ENCODE results near the gene CHAC1.

The CHAC1 gene

DNA sequence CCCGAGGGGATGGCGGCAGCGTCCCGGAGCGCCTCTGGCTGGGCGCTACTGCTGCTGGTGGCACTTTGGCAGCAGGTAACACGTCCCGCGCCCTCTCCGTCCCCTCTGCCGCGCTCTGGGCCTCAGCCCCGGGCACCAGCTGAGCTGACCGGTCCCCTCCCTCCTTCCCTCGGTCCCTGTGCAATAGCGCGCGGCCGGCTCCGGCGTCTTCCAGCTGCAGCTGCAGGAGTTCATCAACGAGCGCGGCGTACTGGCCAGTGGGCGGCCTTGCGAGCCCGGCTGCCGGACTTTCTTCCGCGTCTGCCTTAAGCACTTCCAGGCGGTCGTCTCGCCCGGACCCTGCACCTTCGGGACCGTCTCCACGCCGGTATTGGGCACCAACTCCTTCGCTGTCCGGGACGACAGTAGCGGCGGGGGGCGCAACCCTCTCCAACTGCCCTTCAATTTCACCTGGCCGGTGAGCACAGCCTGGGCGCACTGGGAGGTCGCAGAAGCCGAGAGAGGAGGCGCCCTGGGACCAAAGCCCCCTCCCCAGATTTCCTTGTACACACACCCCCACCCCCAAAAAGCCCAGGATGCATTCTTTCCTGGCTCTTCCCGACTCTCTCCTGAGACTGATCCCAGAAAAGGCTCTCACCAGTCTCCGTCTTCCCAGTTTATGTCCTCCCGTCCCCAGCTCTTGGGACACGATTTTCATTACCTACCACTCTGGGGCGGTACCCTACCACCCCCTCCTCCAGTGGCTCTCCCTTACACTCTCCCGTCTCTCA lies 23.4 kb upstream of the CHAC1 start:
- no peaks in the 10 kb centered on the region for H3K27me3 ChIP-seq (ENCODE audit: low read length)
- peak overlapping the region; percentile 56 for H3K4me3 ChIP-seq (ENCODE audit: insufficient read depth, low read length, poor library complexity, severe bottlenecking)
- no peaks in the 10 kb centered on the region for H3F3A ChIP-seq (ENCODE audit: insufficient read depth)
- TF ChIP-seq EZH2phosphoT487 (conservative IDR thresholded peaks at IDR 0.05; ENCODE audit: low read length), result no peak
- TF ChIP-seq, protein P1, sequence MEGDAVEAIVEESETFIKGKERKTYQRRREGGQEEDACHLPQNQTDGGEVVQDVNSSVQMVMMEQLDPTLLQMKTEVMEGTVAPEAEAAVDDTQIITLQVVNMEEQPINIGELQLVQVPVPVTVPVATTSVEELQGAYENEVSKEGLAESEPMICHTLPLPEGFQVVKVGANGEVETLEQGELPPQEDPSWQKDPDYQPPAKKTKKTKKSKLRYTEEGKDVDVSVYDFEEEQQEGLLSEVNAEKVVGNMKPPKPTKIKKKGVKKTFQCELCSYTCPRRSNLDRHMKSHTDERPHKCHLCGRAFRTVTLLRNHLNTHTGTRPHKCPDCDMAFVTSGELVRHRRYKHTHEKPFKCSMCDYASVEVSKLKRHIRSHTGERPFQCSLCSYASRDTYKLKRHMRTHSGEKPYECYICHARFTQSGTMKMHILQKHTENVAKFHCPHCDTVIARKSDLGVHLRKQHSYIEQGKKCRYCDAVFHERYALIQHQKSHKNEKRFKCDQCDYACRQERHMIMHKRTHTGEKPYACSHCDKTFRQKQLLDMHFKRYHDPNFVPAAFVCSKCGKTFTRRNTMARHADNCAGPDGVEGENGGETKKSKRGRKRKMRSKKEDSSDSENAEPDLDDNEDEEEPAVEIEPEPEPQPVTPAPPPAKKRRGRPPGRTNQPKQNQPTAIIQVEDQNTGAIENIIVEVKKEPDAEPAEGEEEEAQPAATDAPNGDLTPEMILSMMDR (IDR thresholded peaks at IDR 0.05; ENCODE audit: insufficient read depth, low read length, poor library complexity, severe bottlenecking), result no peak
- H3K36me3 ChIP-seq (ENCODE audit: low read length), result no peaks in the 10 kb centered on the region
- no peaks in the 10 kb centered on the region for H3K9me3 ChIP-seq (ENCODE audit: insufficient read depth, low read length)
- H2AFZ ChIP-seq (ENCODE audit: low read depth, low read length, severe bottlenecking), result no peak overlapping the region
- H3K79me2 ChIP-seq (ENCODE audit: insufficient read depth, low read length), result no peaks in the 10 kb centered on the region
- no peaks in the 10 kb centered on the region for H4K20me1 ChIP-seq (ENCODE audit: low read depth, low read length)
- H3K4me2 ChIP-seq (ENCODE audit: low read depth, low read length, poor library complexity, severe bottlenecking), result peak overlapping the region; percentile 70
- H3K27ac ChIP-seq (ENCODE audit: low read depth, low read length), result no peak overlapping the region
- H3K9me2 ChIP-seq (replicated peaks; ENCODE audit: insufficient read depth, low read length), result no peaks in the 10 kb centered on the region
- no peak overlapping the region for H3K9ac ChIP-seq (ENCODE audit: low read length)

DNA sequence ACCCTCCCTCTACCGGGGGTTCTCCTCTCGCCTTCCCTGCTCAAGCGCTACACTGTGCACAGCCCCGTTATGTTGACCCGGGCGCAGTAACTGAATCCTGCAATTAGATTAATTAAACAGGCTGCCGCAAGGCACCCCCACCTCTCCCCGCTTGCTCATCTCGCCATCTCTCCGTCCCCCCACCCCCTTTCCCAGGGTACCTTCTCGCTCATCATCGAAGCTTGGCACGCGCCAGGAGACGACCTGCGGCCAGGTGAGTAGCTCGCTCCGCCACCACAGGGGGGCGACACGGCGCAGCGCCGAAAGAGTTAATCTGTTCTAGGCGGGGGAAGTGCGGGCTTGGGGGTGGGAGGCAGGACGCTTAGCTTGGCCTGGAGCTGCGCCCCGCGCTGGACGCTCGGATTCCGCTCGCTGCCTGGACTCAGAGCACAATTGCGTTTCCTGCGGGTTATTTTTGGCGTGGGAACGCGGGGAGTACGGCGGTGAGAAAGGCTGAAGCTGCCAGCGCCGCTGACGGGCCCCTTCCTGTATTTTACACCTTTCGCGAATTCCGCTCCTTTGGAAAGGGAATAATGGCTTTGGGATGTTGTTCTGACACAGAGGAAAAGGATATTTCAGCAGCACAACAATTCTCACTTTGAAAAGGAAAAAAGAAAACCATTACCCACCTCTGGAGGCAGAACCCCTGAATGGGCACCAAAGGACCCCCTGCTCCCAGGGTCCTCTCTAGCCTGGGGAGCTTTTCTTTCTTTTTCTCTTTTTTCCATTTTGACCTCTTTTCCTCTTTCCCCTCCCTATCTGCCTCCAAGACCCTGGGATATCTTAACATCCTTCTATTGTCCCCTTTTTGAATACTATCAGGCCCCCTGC lies 22.6 kb upstream of the CHAC1 start:
- Histone ChIP-seq H3K4me2 (ENCODE audit: low read depth, low read length, poor library complexity, severe bottlenecking) (peak overlapping the region; percentile 70), H4K20me1 (ENCODE audit: low read depth, low read length) (no peaks in the 10 kb centered on the region), H3K27ac (ENCODE audit: low read depth, low read length) (no peak overlapping the region), H3K9ac (ENCODE audit: low read length) (no peak overlapping the region), H3K36me3 (ENCODE audit: low read length) (no peaks in the 10 kb centered on the region), H3K79me2 (ENCODE audit: insufficient read depth, low read length) (no peaks in the 10 kb centered on the region), H2AFZ (ENCODE audit: low read depth, low read length, severe bottlenecking) (no peak overlapping the region), H3K4me3 (ENCODE audit: insufficient read depth, low read length, poor library complexity, severe bottlenecking) (peak overlapping the region; percentile 17), H3F3A (ENCODE audit: insufficient read depth) (no peaks in the 10 kb centered on the region), H3K9me2 (replicated peaks; ENCODE audit: insufficient read depth, low read length) (no peaks in the 10 kb centered on the region), H3K9me3 (ENCODE audit: insufficient read depth, low read length) (no peaks in the 10 kb centered on the region), H3K27me3 (ENCODE audit: low read length) (no peaks in the 10 kb centered on the region)
- TF ChIP-seq, protein P1 (IDR thresholded peaks at IDR 0.05; ENCODE audit: insufficient read depth, low read length, poor library complexity, severe bottlenecking), result peak; percentile 89
- no peak for TF ChIP-seq EZH2phosphoT487 (conservative IDR thresholded peaks at IDR 0.05; ENCODE audit: low read length)

DNA sequence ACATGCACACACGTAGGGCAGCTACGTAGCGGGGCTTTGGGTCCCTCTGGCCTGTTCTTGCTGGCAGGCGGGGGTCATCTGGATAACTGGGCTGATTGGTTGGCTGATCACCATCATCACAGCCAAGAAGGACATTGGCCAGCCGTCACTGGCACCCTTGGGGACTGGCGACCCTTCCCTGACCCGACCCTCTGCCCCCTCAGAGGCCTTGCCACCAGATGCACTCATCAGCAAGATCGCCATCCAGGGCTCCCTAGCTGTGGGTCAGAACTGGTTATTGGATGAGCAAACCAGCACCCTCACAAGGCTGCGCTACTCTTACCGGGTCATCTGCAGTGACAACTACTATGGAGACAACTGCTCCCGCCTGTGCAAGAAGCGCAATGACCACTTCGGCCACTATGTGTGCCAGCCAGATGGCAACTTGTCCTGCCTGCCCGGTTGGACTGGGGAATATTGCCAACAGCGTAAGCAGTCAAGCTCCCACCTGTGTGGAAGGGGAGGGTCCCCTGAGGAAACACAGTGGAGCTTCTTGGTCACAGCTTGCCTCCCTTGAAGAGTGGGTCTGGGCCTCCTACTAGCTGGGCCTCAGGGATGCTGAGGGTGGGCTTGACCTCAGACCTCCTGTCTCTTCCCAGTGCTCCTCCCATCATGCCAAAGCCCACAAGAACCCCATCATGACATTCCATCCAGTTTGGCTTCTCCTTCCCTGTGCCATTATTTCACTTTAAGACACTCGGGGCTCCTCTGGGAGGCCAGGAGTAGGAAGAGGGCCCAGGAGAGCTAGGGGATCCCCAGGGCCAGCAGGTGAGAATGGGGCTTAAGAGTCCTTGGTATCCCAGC lies 21.8 kb upstream of the CHAC1 start:
- Histone ChIP-seq H3K4me2 (ENCODE audit: low read depth, low read length, poor library complexity, severe bottlenecking) (no peak overlapping the region), H3K9me2 (replicated peaks; ENCODE audit: insufficient read depth, low read length) (no peaks in the 10 kb centered on the region), H3K27me3 (ENCODE audit: low read length) (no peaks in the 10 kb centered on the region), H3K9ac (ENCODE audit: low read length) (no peak overlapping the region), H3F3A (ENCODE audit: insufficient read depth) (no peaks in the 10 kb centered on the region), H4K20me1 (ENCODE audit: low read depth, low read length) (no peaks in the 10 kb centered on the region), H3K36me3 (ENCODE audit: low read length) (no peaks in the 10 kb centered on the region), H3K4me3 (ENCODE audit: insufficient read depth, low read length, poor library complexity, severe bottlenecking) (no peak overlapping the region), H2AFZ (ENCODE audit: low read depth, low read length, severe bottlenecking) (no peak overlapping the region), H3K27ac (ENCODE audit: low read depth, low read length) (no peak overlapping the region), H3K79me2 (ENCODE audit: insufficient read depth, low read length) (no peaks in the 10 kb centered on the region), H3K9me3 (ENCODE audit: insufficient read depth, low read length) (no peaks in the 10 kb centered on the region)
- TF ChIP-seq, protein P1 (IDR thresholded peaks at IDR 0.05; ENCODE audit: insufficient read depth, low read length, poor library complexity, severe bottlenecking), result no peak
- TF ChIP-seq EZH2phosphoT487 (conservative IDR thresholded peaks at IDR 0.05; ENCODE audit: low read length), result no peak
